ENCODE data around the gene DSG3. TPM values are rescaled to one million over a fixed set of nuclear protein-coding genes. Genes with fewer than 3 reads are reported as not detected.

The DSG3 gene
- total and polyA plus RNA-seq, 7 experiments from 2014 or later, result not detected

GRCh38 chr18:31420524-31420923 lies 27.0 kb upstream of the DSG3 start:
- CTCF ChIA-PET, result no interaction called here
- ATAC-seq (no peak), DNase-seq (no peak)
- Mint-ChIP-seq H3K36me3 (no peaks in the 10 kb centered on the region), H3K4me1 (no peaks in the 10 kb centered on the region), H3K4me3 (no peak overlapping the region), H3K27ac (no peak overlapping the region), H3K27me3 (peaks cover 0 to 5% (median 0%) of the 10 kb centered on the region in 5 donors), H3K9me3 (peaks cover 0 to 6% (median 2%) of the 10 kb centered on the region in 11 donors)
- Histone ChIP-seq H3K36me3 (ENCODE audit: control insufficient read depth in 2 of 3, insufficient read depth in 3 of 3, low read length in 3 of 3) (no peaks in the 10 kb centered on the region), H3K27me3 (ENCODE audit: control insufficient read depth in 2 of 2, insufficient read depth in 2 of 2, low read length in 2 of 2) (no peaks in the 10 kb centered on the region), H3K27ac (ENCODE audit: low read depth, low read length) (no peak overlapping the region), H3K4me3 (ENCODE audit: low read length) (no peak overlapping the region), H3K4me1 (ENCODE audit: control insufficient read depth in 2 of 2, insufficient read depth in 2 of 2, low read length in 2 of 2) (no peaks in the 10 kb centered on the region), H3K9me3 (ENCODE audit: control insufficient read depth in 2 of 3, low read length in 3 of 3) (no peaks in the 10 kb centered on the region)
- POLR2A ChIA-PET, result no interaction called here
- intact Hi-C loops (cut with micrococcal nuclease), result no loop called here

- intact Hi-C loops (cut with micrococcal nuclease), result no loop called here
- DNase-seq (no peak), ATAC-seq (no peak)
- H3K9me3 Mint-ChIP-seq, result peaks cover 0 to 6% (median 0%) of the 10 kb centered on the region in 11 donors
- H3K4me1 Mint-ChIP-seq, result no peaks in the 10 kb centered on the region
- CTCF ChIA-PET, result no interaction called here
- Histone ChIP-seq H3K27ac (ENCODE audit: low read depth, low read length) (no peak overlapping the region), H3K4me3 (ENCODE audit: low read length) (no peak overlapping the region), H3K4me1 (ENCODE audit: control insufficient read depth in 2 of 2, insufficient read depth in 2 of 2, low read length in 2 of 2) (no peaks in the 10 kb centered on the region), H3K36me3 (ENCODE audit: control insufficient read depth in 2 of 3, insufficient read depth in 3 of 3, low read length in 3 of 3) (no peaks in the 10 kb centered on the region), H3K27me3 (ENCODE audit: control insufficient read depth in 2 of 2, insufficient read depth in 2 of 2, low read length in 2 of 2) (no peaks in the 10 kb centered on the region), H3K9me3 (ENCODE audit: control insufficient read depth in 2 of 3, low read length in 3 of 3) (no peaks in the 10 kb centered on the region)
- H3K36me3 Mint-ChIP-seq, result no peaks in the 10 kb centered on the region
- H3K27me3 Mint-ChIP-seq, result peaks cover 0 to 5% (median 0%) of the 10 kb centered on the region in 5 donors
- no peak overlapping the region for H3K4me3 Mint-ChIP-seq
- POLR2A ChIA-PET, result no interaction called here
- no peak overlapping the region for H3K27ac Mint-ChIP-seq
Measured at GRCh38 chr18:31424383-31424988, 23.1 kb upstream of the DSG3 start.

- ATAC-seq (no peak), DNase-seq (no peak)
- H3K36me3 Mint-ChIP-seq, result no peaks in the 10 kb centered on the region
- peaks cover 0 to 5% (median 0%) of the 10 kb centered on the region in 5 donors for H3K27me3 Mint-ChIP-seq
- H3K4me1 ChIP-seq (ENCODE audit: control insufficient read depth in 2 of 2, insufficient read depth in 2 of 2, low read length in 2 of 2), result no peaks in the 10 kb centered on the region
- intact Hi-C loops (cut with micrococcal nuclease), result no loop called here
- H3K4me1 Mint-ChIP-seq, result no peaks in the 10 kb centered on the region
- no peak overlapping the region for H3K27ac ChIP-seq (ENCODE audit: low read depth, low read length)
- H3K4me3 ChIP-seq (ENCODE audit: low read length), result no peak overlapping the region
- no peaks in the 10 kb centered on the region for H3K36me3 ChIP-seq (ENCODE audit: control insufficient read depth in 2 of 3, insufficient read depth in 3 of 3, low read length in 3 of 3)
- POLR2A ChIA-PET, result no interaction called here
- no peak overlapping the region for H3K27ac Mint-ChIP-seq
- H3K9me3 ChIP-seq (ENCODE audit: control insufficient read depth in 2 of 3, low read length in 3 of 3), result no peaks in the 10 kb centered on the region
- peaks cover 0 to 6% (median 0%) of the 10 kb centered on the region in 11 donors for H3K9me3 Mint-ChIP-seq
- no peak overlapping the region for H3K4me3 Mint-ChIP-seq
- H3K27me3 ChIP-seq (ENCODE audit: control insufficient read depth in 2 of 2, insufficient read depth in 2 of 2, low read length in 2 of 2), result no peaks in the 10 kb centered on the region
- CTCF ChIA-PET, result no interaction called here
Measured at GRCh38 chr18:31426021-31426420, 21.5 kb upstream of the DSG3 start.

- no peak overlapping the region for H3K4me3 Mint-ChIP-seq
- no peak for ATAC-seq
- intact Hi-C loops (cut with micrococcal nuclease), result no loop called here
- Histone ChIP-seq H3K27ac (ENCODE audit: low read depth, low read length) (no peak overlapping the region), H3K4me1 (ENCODE audit: control insufficient read depth in 2 of 2, insufficient read depth in 2 of 2, low read length in 2 of 2) (no peaks in the 10 kb centered on the region), H3K9me3 (ENCODE audit: control insufficient read depth in 2 of 3, low read length in 3 of 3) (no peaks in the 10 kb centered on the region), H3K36me3 (ENCODE audit: control insufficient read depth in 2 of 3, insufficient read depth in 3 of 3, low read length in 3 of 3) (no peaks in the 10 kb centered on the region), H3K4me3 (ENCODE audit: low read length) (no peak overlapping the region), H3K27me3 (ENCODE audit: control insufficient read depth in 2 of 2, insufficient read depth in 2 of 2, low read length in 2 of 2) (no peaks in the 10 kb centered on the region)
- no peaks in the 10 kb centered on the region for H3K36me3 Mint-ChIP-seq
- no peak for DNase-seq
- H3K9me3 Mint-ChIP-seq, result peaks cover 0 to 6% (median 2%) of the 10 kb centered on the region in 11 donors
- ChIA-PET POLR2A (no interaction called here), CTCF (no interaction called here)
- H3K4me1 Mint-ChIP-seq, result no peaks in the 10 kb centered on the region
- no peak overlapping the region for H3K27ac Mint-ChIP-seq
- peaks cover 0 to 5% (median 0%) of the 10 kb centered on the region in 5 donors for H3K27me3 Mint-ChIP-seq
Measured at GRCh38 chr18:31426871-31427406, 20.6 kb upstream of the DSG3 start.

GRCh38 chr18:31428211-31428610 lies 19.3 kb upstream of the DSG3 start:
- H3K9me3 Mint-ChIP-seq, result peaks cover 0 to 18% (median 4%) of the 10 kb centered on the region in 11 donors
- H3K4me3 Mint-ChIP-seq, result no peak overlapping the region

GRCh38 chr18:31429623-31430022 lies 17.9 kb upstream of the DSG3 start:
- no peaks in the 10 kb centered on the region for H3K36me3 Mint-ChIP-seq
- Histone ChIP-seq H3K27ac (ENCODE audit: low read depth, low read length) (no peak overlapping the region), H3K9me3 (ENCODE audit: control insufficient read depth in 2 of 3, low read length in 3 of 3) (no peaks in the 10 kb centered on the region), H3K4me1 (ENCODE audit: control insufficient read depth in 2 of 2, insufficient read depth in 2 of 2, low read length in 2 of 2) (no peaks in the 10 kb centered on the region), H3K27me3 (ENCODE audit: control insufficient read depth in 2 of 2, insufficient read depth in 2 of 2, low read length in 2 of 2) (no peaks in the 10 kb centered on the region), H3K4me3 (ENCODE audit: low read length) (no peak overlapping the region), H3K36me3 (ENCODE audit: control insufficient read depth in 2 of 3, insufficient read depth in 3 of 3, low read length in 3 of 3) (no peaks in the 10 kb centered on the region)
- peaks cover 0 to 18% (median 3%) of the 10 kb centered on the region in 11 donors for H3K9me3 Mint-ChIP-seq
- H3K4me1 Mint-ChIP-seq, result no peaks in the 10 kb centered on the region
- CTCF ChIA-PET, result no interaction called here
- H3K27me3 Mint-ChIP-seq, result no peaks in the 10 kb centered on the region
- ATAC-seq (no peak), DNase-seq (no peak)
- H3K4me3 Mint-ChIP-seq, result no peak overlapping the region
- POLR2A ChIA-PET, result no interaction called here
- intact Hi-C loops (cut with micrococcal nuclease), result no loop called here
- no peak overlapping the region for H3K27ac Mint-ChIP-seq

More at GRCh38 chr18:31428211-31428610, 19.3 kb upstream of the DSG3 start:
- DNase-seq, result no peak
- H3K36me3 Mint-ChIP-seq, result no peaks in the 10 kb centered on the region
- Histone ChIP-seq H3K9me3 (ENCODE audit: control insufficient read depth in 2 of 3, low read length in 3 of 3) (no peaks in the 10 kb centered on the region), H3K27ac (ENCODE audit: low read depth, low read length) (no peak overlapping the region), H3K4me1 (ENCODE audit: control insufficient read depth in 2 of 2, insufficient read depth in 2 of 2, low read length in 2 of 2) (no peaks in the 10 kb centered on the region), H3K4me3 (ENCODE audit: low read length) (no peak overlapping the region), H3K36me3 (ENCODE audit: control insufficient read depth in 2 of 3, insufficient read depth in 3 of 3, low read length in 3 of 3) (no peaks in the 10 kb centered on the region), H3K27me3 (ENCODE audit: control insufficient read depth in 2 of 2, insufficient read depth in 2 of 2, low read length in 2 of 2) (no peaks in the 10 kb centered on the region)
- intact Hi-C loops (cut with micrococcal nuclease), result no loop called here
- H3K27ac Mint-ChIP-seq, result no peak overlapping the region
- ChIA-PET CTCF (no interaction called here), POLR2A (no interaction called here)
- peaks cover 0 to 5% (median 0%) of the 10 kb centered on the region in 5 donors for H3K27me3 Mint-ChIP-seq
- no peaks in the 10 kb centered on the region for H3K4me1 Mint-ChIP-seq
- no peak for ATAC-seq

GRCh38 chr18:31430072-31430471 lies 17.5 kb upstream of the DSG3 start:
- H3K27ac ChIP-seq (ENCODE audit: low read depth, low read length), result no peak overlapping the region
- no peaks in the 10 kb centered on the region for H3K9me3 ChIP-seq (ENCODE audit: control insufficient read depth in 2 of 3, low read length in 3 of 3)
- no peak overlapping the region for H3K27ac Mint-ChIP-seq
- POLR2A ChIA-PET, result no interaction called here
- H3K36me3 Mint-ChIP-seq, result no peaks in the 10 kb centered on the region
- no peaks in the 10 kb centered on the region for H3K27me3 Mint-ChIP-seq
- no peaks in the 10 kb centered on the region for H3K36me3 ChIP-seq (ENCODE audit: control insufficient read depth in 2 of 3, insufficient read depth in 3 of 3, low read length in 3 of 3)
- intact Hi-C loops (cut with micrococcal nuclease), result no loop called here
- DNase-seq, result no peak
- no peaks in the 10 kb centered on the region for H3K4me1 Mint-ChIP-seq
- no peak overlapping the region for H3K4me3 Mint-ChIP-seq
- H3K9me3 Mint-ChIP-seq, result peaks cover 0 to 18% (median 4%) of the 10 kb centered on the region in 11 donors
- H3K4me3 ChIP-seq (ENCODE audit: low read length), result no peak overlapping the region
- no peaks in the 10 kb centered on the region for H3K4me1 ChIP-seq (ENCODE audit: control insufficient read depth in 2 of 2, insufficient read depth in 2 of 2, low read length in 2 of 2)
- CTCF ChIA-PET, result no interaction called here
- no peak for ATAC-seq
- no peaks in the 10 kb centered on the region for H3K27me3 ChIP-seq (ENCODE audit: control insufficient read depth in 2 of 2, insufficient read depth in 2 of 2, low read length in 2 of 2)
